Fibroblast of gingiva (primary cell): ENCODE results near the gene GPR153.
A peak's percentile ranks its signal among the peaks of the same experiment; 100 is the strongest.
"Not testable (repeated sequence)": the region's sequence is repeated elsewhere in the genome, so short reads cannot be mapped to it uniquely, and the experiment has no call there.

Experiments used
- DNase-seq: peaks from one replicate; pipeline ENCODE4 v3.0.0-alpha.2; 2011; ENCODE audit warnings: low read depth

GPR153 gene

GRCh38 chr1:6224718-6225117 lies 36.2 kb downstream of the GPR153 start:
- DNase-seq: no peak

GRCh38 chr1:6223617-6224016 lies 37.3 kb downstream of the GPR153 start:
- DNase-seq: no peak

- DNase-seq: no peak
These were observed 38.3 kb downstream of the GPR153 start for GRCh38 chr1:6222636-6223035.

- DNase-seq: no peak
These were observed 39.6 kb downstream of the GPR153 start for GRCh38 chr1:6221210-6221784.

GRCh38 chr1:6220236-6220635 lies 40.7 kb downstream of the GPR153 start:
- no peak for DNase-seq

- not testable (repeated sequence) for DNase-seq
These were observed 41.3 kb downstream of the GPR153 start for GRCh38 chr1:6219641-6220040.

GRCh38 chr1:6218375-6219164 lies 42.3 kb downstream of the GPR153 start:
- DNase-seq: no peak

- DNase-seq: no peak
These were observed 48.5 kb downstream of the GPR153 start for GRCh38 chr1:6212193-6212959.

GRCh38 chr1:6211731-6212130 lies 49.2 kb downstream of the GPR153 start:
- DNase-seq: no peak

GRCh38 chr1:6210591-6211355 lies 50.1 kb downstream of the GPR153 start:
- no peak for DNase-seq

- no peak for DNase-seq
These were observed 51.0 kb downstream of the GPR153 start for GRCh38 chr1:6209661-6210580.

GRCh38 chr1:6208723-6209660 lies 51.9 kb downstream of the GPR153 start:
- peak; percentile 52 for DNase-seq

GRCh38 chr1:6207921-6208320 lies 53.0 kb downstream of the GPR153 start:
- no peak for DNase-seq

GRCh38 chr1:6207075-6207885 lies 53.6 kb downstream of the GPR153 start:
- DNase-seq: no peak

GRCh38 chr1:6206520-6206855 lies 54.4 kb downstream of the GPR153 start:
- no peak for DNase-seq

- DNase-seq: no peak
These were observed 54.9 kb downstream of the GPR153 start, which contains the start of gene RNF207 for GRCh38 chr1:6205849-6206519. Gene RNF207 (plus strand): TSS chr1:6206119. CDS start chr1:6206536, 417 bp downstream.

- no peak for DNase-seq
These were observed 58.6 kb downstream of the GPR153 start for GRCh38 chr1:6202256-6202655.

GRCh38 chr1:6200188-6200809 lies 60.6 kb downstream of the GPR153 start:
- no peak for DNase-seq
